ENCODE measurements around the gene ZBTB26.
"Not testable (repeated sequence)": the region's sequence is repeated elsewhere in the genome, so short reads cannot be mapped to it uniquely, and the experiment has no call there.

ZBTB26 gene

DNA sequence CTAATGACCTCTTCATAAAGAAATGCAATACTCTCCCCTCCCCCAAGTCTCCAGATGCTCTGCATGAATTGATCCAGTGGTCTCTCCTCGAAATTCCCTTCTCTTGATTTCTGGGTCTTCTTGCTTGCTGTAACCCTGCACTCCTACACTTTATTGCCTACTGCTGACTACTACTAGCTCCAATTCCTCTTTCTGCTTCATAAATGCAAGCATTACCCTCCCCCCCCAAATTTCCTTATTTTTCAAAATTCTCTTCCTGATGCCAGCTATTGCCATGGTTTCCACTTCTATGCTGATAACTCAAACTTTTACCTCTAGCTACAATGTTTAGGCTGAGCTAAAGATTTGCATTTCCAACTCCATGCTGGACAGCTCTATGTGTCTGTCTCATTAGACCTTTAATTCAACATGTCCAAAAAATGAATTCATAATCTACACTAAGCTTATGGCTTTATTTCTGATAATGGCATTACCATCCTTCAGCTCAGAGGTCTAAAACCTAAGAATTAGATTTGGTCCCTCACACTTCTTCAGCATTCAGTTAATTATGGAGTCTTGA, 1.4 kb downstream of the ZBTB26 start:
- in situ Hi-C loops (cut with MboI; ENCODE audit: low sequenced_read_pairs): no loop called here

DNA sequence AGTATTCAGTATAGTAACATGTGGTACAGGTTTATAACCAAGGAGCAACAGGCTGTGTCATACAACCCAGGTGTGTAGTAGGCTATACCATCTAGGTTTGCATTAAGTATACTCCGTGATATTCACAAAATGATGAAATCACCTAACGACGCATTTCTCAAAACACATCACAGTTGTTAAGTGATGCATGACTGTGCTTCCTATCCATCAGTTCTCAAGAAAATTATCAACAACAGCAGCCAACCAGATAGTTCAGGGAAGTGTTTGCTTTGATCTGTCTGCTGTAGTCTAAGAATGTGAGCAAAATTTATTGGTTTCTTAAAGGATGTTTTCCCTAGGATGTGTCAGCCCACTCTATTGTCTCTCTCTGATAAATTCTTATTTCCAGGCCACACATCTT, 7.4 kb downstream of the ZBTB26 start:
- in situ Hi-C loops (cut with MboI; ENCODE audit: low sequenced_read_pairs): no loop called here

DNA sequence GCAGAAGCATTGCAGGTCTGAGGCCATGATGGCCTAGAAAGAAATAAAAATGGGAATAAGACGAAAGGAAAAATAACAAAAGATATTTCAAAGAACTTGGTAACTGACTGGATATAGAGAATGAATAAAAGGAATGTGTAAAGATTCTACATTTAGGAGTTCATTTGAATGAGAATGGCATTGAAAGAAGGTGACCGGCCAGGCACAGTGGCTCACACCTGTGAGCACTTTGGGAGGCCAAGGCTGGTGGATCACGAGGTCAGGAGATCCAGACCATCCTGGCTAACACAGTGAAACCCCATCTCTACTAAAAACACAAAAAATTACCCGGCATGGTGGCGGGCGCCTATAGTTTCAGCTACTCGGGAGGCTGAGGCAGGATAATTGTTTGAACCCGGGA, 8.6 kb downstream of the ZBTB26 start:
- in situ Hi-C loops (cut with MboI; ENCODE audit: low sequenced_read_pairs): no loop called here

DNA sequence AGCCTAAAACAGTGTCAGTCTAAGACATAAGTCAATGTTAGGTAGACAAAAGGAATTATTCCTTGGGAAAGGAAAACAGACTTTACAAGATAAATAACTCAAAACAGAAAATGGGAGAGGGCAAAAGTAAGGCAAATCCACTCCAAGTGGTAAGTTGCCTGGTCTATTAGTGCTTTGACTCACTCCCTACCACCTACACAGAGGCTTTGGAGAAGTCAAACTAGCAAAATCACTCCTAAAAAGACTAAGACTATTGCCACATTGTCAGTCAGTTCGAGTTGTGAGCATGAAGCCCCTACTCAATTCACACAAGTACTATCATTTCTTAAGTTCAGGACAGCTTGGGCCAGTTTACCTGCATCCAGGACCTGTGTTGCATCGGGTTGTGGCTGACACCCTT, 13.0 kb downstream of the ZBTB26 start:
- in situ Hi-C loops (cut with MboI; ENCODE audit: low sequenced_read_pairs): no loop called here

DNA sequence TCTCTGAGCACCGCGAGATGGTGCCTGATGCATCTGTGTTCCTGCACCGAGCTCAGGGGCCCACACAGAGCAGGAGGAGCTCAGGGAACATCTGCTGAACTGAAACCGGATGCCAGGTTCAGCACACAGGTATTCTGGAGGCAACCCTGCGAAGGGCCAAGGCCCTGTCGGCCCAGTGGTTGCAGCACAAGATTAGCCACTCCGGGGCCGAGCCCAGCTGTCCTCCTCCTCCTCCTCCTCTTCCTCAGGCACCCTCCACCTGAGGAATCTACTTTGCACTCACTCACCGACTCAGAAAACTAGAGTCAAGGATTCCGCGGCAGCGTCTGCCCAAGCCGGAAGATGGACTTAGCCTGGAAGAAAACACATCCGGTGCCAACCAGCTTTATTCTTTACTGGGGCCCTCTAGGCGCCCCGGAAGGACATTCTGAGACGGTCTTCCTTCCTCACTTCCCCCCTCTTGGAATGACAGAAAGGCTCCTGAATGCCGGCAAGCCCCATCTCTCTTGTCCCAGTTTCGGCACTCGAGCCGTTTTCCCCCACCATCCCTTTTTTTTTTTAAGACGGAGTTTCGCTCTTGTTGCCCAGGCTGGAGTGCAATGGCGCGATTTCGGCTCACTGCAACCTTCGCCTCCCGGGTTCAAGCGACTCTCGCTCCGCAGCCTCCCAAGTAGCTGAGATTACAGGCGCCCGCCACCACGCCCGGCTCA, 18.2 kb downstream of the ZBTB26 start, which contains the start of gene ZBTB6:
Gene ZBTB6, minus strand, starts transcription at position 360 of the 710 bp plus-strand sequence. CDS start 1,251 bp downstream, outside the sequence.
- in situ Hi-C loops (cut with MboI; ENCODE audit: low sequenced_read_pairs): no loop called here

DNA sequence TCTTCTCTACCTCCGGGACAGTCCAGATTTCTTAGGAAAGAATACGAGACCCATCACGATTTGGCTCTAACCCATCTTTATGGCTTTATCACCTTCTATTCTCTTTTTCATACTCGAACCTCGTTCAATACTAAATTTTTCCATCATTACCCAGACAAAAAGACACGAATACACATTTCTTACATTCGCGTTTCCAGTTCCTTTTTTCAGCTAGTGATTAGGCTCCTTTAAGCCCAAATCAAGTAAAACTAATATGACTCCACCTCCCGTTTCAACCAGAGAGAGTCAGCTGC, 18.7 kb downstream of the ZBTB26 start:
- in situ Hi-C loops (cut with MboI; ENCODE audit: low sequenced_read_pairs): no loop called here

DNA sequence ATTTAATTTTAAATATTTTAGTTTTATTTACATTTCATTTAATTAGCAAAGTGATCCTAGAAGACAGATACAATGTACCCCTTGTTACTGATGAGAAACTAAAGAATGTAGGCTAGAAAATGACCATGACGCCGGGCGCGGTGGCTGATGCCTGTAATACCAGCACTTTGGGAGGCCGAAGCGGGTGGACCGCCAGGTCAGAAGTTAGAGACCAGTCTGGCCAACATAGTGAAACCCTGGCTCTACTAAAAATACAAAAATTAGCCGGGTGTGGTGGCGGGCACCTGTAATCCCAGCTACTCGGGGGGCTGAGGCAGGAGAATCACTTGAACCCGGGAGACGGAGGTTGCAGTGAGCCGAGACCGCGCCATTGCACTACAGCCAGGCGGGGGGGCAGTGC, 25.2 kb downstream of the ZBTB26 start:
- in situ Hi-C loops (cut with MboI; ENCODE audit: low sequenced_read_pairs): not testable (repeated sequence)

DNA sequence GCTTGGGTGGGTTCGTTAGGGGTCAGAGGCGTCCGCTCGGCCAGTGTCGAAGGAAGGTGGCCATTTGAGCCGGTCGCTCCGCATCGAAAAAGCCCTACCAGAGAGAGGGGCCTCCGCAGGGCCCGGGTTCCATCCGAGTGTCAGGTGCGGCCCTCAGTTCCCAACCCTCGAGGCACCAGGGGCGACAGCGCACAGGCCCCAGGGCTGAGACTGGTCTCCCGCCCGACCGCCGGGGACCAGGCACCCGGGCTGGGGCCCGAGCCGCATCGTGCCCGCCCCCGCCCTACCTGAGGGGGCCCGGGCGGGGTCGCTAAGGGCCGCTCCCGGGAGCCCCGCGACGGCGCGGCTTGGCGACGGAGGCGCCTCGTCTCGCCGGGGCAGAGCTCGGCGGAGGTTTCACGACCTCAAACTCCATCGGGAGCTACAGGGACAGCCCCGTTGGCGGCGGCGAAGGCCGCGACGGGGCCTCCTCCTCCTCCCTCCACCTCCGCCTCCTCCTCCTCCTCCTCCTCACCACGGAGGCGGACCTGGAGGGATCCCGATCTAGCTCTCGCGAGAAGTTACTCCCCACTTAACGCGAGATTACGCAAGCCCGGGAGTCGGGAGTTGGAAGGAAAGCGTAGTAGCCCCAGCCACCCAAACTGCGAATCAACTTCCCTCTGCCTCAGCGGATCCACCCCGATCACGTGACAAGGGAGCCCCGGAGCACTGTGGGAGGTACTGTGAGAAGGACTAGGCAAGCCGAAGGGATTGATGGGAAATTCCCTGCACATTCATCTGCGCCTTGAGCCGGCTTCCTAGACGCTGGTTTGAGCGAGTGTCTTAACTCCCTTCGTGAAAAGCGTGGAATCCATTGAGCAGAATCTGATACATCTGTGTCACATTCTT, 26.2 kb downstream of the ZBTB26 start, which contains the start of gene RC3H2:
Gene RC3H2, minus strand, starts transcription at position 537 of the 888 bp plus-strand sequence. CDS start 7,850 bp downstream, outside the sequence.
- in situ Hi-C loops (cut with MboI; ENCODE audit: low sequenced_read_pairs): no loop called here

DNA sequence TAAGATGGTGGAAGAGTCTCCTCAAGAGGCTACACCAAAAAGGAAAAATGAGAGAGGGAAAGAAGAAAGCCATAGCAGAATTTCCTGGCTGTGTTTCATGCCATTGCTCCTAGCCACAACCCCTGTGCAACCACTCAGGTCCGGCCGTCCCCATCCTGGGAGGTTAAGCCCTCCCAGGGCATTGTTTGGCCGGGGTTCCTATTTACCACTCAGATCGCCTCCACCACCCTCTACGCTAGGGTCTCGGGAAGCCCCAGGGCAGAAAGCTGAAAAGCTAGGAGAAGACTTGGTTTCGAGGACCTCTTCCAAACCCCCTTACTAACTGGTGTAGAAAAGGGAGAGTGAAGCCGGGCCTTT, 26.9 kb downstream of the ZBTB26 start:
- in situ Hi-C loops (cut with MboI; ENCODE audit: low sequenced_read_pairs): no loop called here

DNA sequence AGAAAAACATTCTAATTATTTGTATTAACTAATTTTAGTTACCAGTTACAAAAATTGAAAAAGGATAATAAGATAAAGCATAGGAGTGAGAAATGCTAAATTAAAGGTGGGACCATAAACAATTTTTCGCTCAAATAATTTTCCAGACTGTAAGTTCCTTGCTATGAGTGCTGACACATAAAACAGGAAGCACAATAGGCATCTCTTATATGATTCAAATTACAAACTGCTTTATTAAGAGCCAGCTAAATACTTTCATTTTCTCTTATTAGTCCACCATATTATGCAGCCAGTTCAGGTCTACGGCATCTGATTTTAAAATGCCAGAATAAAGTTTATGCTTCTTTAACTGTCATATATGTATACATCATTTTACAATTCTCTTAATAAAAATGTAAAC, 30.5 kb downstream of the ZBTB26 start:
- in situ Hi-C loops (cut with MboI; ENCODE audit: low sequenced_read_pairs): no loop called here

DNA sequence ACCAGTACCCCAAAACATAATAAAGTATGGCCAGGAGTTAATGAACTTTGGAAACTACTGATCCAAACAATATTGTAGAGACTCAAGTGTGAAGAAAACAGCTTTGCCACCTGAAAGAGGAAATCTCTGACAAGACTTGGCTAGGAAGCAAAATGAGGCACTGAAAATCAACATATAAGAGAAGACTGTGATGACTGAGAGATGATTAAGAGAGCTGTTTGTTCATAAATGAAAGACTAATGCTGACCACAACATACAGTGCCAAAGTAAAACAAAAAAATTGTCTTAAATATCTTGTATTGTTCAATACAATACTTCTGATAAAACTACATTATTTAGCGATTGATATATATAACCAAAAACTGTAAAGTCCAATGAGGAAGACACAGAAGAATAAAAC, 33.3 kb downstream of the ZBTB26 start:
- in situ Hi-C loops (cut with MboI; ENCODE audit: low sequenced_read_pairs): no loop called here

DNA sequence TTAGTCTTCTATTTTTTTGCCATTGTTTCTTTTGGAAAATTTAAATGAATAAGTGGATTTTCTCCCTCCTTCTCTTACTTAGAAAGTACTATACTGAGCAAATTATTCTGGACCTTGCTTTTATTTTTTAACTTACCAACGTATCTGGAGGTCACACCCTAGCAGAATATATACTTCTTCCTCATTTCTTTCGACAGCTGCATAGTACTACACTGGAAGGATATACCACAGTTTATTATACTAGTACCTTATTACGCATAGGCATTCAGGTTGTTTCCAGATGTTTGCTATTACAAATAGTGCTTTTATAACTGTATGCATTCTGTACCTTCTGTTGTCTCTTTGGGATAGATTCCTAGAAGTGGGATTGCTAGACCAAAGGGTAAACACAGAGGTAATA, 42.8 kb downstream of the ZBTB26 start:
- in situ Hi-C loops (cut with MboI; ENCODE audit: low sequenced_read_pairs): no loop called here

DNA sequence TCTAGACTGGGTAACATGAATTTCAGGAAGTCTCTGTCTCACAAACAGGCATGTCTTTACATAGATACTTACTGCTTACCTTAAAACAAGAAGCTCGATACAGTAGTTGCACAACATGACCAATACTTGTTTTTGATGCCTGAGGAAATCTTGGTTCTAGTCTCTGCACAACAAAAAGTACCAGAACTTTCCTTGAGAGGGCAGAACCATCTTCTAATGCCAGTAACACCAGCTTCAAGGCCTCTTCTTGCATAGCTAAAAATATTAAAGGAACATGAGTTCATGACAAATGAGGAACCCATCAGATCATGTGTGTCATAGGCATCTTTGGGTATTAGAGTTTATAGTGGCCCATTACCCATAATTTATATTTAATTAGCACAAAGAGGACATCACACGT, 48.2 kb downstream of the ZBTB26 start:
- in situ Hi-C loops (cut with MboI; ENCODE audit: low sequenced_read_pairs): no loop called here

DNA sequence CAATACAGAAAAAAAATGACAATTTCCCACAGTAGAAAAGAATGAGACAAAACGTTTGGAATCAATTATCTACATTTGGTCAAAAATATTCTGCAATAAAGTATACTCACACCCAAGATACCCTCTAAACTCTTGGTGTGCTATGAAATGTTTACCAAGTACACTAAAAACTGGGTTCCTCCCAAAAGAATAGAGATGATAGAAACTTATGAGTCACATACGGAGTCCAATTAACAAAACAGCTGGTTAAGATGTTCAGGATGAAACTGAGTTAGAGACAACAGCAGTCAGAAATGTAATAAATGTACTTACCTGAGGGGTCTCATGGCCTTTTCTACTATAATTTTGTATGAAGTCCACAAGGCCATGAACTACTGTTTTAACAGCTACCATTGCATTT, 51.9 kb downstream of the ZBTB26 start:
- in situ Hi-C loops (cut with MboI; ENCODE audit: low sequenced_read_pairs): no loop called here

DNA sequence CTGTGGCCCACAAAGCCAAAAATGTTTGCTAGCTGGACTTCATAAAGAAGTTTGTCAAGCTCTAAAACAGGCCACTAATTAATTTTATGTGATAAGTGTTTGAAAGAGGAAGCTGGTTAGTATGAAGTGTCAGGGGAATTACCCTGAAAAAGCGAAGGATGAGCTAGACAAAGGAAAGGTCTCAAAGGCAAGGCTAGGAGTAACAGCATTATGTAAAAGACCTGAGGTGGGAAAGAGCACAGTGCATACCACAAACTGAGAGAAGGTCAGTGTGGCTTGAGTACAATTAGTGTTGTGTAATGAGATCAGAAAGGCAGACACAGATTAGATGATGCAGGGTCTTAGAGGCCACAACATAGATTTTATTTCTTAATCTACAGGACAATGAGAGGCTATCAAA, 55.8 kb downstream of the ZBTB26 start:
- in situ Hi-C loops (cut with MboI; ENCODE audit: low sequenced_read_pairs): no loop called here

DNA sequence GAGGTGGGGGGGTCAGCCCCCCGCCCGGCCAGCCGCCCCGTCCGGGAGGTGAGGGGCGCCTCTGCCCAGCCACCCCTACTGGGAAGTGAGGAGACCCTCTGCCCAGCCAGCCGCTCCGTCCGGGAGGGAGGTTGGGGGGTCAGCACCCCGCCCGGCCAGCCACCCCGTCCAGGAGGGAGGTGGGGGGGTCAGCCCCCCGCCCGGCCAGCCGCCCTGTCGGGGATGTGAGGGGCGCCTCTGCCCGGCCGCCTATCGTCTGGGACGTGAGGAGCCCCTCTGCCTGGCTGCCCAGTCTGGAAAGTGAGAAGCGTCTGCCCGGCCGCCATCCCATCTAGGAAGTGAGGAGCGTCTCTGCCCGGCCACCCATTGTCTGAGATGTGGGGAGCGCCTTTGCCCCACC, 64.0 kb downstream of the ZBTB26 start:
- in situ Hi-C loops (cut with MboI; ENCODE audit: low sequenced_read_pairs): not testable (repeated sequence)

DNA sequence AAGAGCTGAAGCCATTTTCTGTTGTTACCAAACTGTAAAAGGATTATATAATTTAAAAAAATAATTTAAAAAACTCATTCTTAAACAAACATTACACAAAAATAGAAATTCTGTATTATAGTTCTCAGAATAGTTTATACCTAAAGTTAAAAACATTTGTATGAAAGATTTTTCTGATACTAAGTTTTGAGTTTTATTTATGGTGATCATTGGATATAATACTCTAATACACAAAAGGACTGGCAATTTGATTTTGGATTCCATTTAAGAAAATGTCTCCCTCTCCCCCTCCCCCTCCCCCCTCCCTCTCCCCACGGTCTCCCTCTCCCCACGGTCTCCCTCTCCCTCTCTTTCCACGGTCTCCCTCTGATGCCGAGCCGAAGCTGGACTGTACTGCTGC, 65.2 kb downstream of the ZBTB26 start:
- in situ Hi-C loops (cut with MboI; ENCODE audit: low sequenced_read_pairs): no loop called here
